ENCODE measurements around the gene CHD1L. TPM values are rescaled to one million over a fixed set of nuclear protein-coding genes. Genes with fewer than 3 reads are reported as not detected.

The CHD1L gene
- polyA plus RNA-seq, 1 donor from 2014 or later, result 29.5 TPM

DNA sequence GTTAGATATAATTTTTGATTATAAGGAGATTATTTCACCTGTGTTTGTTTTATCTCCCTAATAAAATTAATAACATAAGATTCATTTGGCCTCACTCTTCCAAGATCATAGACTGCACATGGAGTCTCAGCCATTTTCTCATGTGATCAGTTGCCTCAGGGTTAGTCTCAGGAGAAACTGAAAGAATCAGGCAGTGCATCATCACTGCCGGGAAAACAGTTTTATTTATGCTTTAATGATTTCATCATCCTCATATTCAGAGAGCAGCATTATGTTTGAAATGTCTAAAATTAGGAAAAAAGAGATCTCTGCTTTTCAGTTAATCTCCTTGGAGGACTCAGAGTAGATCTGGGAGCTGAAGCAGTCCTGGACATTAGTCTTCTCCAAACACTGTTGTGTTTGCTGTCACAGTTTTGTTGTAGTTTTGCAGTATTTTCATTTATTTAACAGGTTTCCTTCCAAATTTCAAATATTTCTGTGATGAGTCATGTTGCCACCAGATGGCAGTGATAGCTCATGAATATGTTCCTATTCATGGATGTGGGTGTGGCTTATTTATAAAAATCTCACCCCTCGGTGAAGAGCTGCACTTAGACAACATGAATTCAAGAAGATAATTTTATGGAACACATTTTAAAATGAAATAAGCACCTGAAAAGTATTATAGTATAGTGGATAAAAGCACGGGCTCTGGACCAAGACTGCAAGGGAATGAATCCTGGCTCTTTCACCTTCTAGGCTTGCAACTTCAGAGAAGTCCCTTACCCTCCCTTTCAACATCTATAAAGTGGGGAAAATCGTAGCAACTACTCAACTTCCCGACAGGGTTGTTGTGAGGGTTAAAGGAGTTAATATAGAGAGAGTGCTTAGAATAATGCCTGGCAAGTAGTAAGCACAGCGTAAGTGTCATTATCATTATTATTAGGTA, 31.2 kb downstream of the CHD1L start:
- no peak overlapping the region for H3K9ac ChIP-seq (ENCODE audit: low read length)
- H3K79me2 ChIP-seq (replicated peaks; ENCODE audit: insufficient read depth, low read length), result no peaks in the 10 kb centered on the region
- H3K4me2 ChIP-seq (ENCODE audit: low read length), result no peak overlapping the region

GRCh38 chr1:147281950-147282349, 39.5 kb downstream of the CHD1L start:
- no peak overlapping the region for H3K4me3 ChIP-seq (ENCODE audit: low read length)
- H4K20me1 ChIP-seq (ENCODE audit: insufficient read depth), result no peaks in the 10 kb centered on the region
- H2AFZ ChIP-seq (ENCODE audit: low read depth, low read length), result no peak overlapping the region
- H3K4me2 ChIP-seq (ENCODE audit: low read length), result no peak overlapping the region
- no peaks in the 10 kb centered on the region for H3K9me2 ChIP-seq (ENCODE audit: insufficient read depth, low read length)
- H3K27ac ChIP-seq (ENCODE audit: low read length), result no peak overlapping the region
- no peaks in the 10 kb centered on the region for H3K27me3 ChIP-seq (ENCODE audit: insufficient read depth, low read depth, low read length)
- no peaks in the 10 kb centered on the region for H3F3A ChIP-seq (ENCODE audit: insufficient read depth, low read length, poor library complexity, severe bottlenecking)
- no peak overlapping the region for H3K9ac ChIP-seq (ENCODE audit: low read length)
- H3K36me3 ChIP-seq (ENCODE audit: insufficient read depth, low read length), result peaks cover 10% of the 10 kb centered on the region
- H3K9me3 ChIP-seq (ENCODE audit: low read length), result no peaks in the 10 kb centered on the region
- H3K79me2 ChIP-seq (replicated peaks; ENCODE audit: insufficient read depth, low read length), result no peaks in the 10 kb centered on the region
- TF ChIP-seq EP300 (conservative IDR thresholded peaks at IDR 0.05; ENCODE audit: poor library complexity, severe bottlenecking) (no peak), TAF1 (IDR thresholded peaks at IDR 0.05; ENCODE audit: low read depth) (no peak), EZH2 (IDR thresholded peaks at IDR 0.05; ENCODE audit: borderline replicate concordance, insufficient read depth, low read length, poor library complexity, severe bottlenecking) (no peak), REST (IDR thresholded peaks at IDR 0.05; ENCODE audit: borderline replicate concordance) (no peak), RAD21 (conservative IDR thresholded peaks at IDR 0.05) (no peak)

More for the DNA sequence above, 31.2 kb downstream of the CHD1L start:
- Histone ChIP-seq H3F3A (ENCODE audit: insufficient read depth, low read length, poor library complexity, severe bottlenecking) (no peaks in the 10 kb centered on the region), H4K20me1 (ENCODE audit: insufficient read depth) (no peaks in the 10 kb centered on the region), H3K27me3 (ENCODE audit: insufficient read depth, low read depth, low read length) (no peaks in the 10 kb centered on the region), H3K36me3 (ENCODE audit: insufficient read depth, low read length) (no peaks in the 10 kb centered on the region), H2AFZ (ENCODE audit: low read depth, low read length) (no peak overlapping the region), H3K4me3 (ENCODE audit: low read length) (no peak overlapping the region), H3K9me3 (ENCODE audit: low read length) (no peaks in the 10 kb centered on the region), H3K9me2 (ENCODE audit: insufficient read depth, low read length) (no peaks in the 10 kb centered on the region), H3K27ac (ENCODE audit: low read length) (no peak overlapping the region)
- TF ChIP-seq RAD21 (conservative IDR thresholded peaks at IDR 0.05), result peak; percentile 92
- no peak for TF ChIP-seq EZH2 (IDR thresholded peaks at IDR 0.05; ENCODE audit: borderline replicate concordance, insufficient read depth, low read length, poor library complexity, severe bottlenecking)
- peak; percentile 96 for TF ChIP-seq SMC3 (conservative IDR thresholded peaks at IDR 0.05; ENCODE audit: poor library complexity)
- peak; percentile 91 for TF ChIP-seq CTCF (IDR thresholded peaks at IDR 0.05; ENCODE audit: poor library complexity, severe bottlenecking)
- TF ChIP-seq REST (IDR thresholded peaks at IDR 0.05; ENCODE audit: borderline replicate concordance), result no peak
